C4-2B (cell line): ENCODE data around the gene PCP4.

Experiments used
- ZFX ChIP-seq: fragments of 450-650 bp; IDR thresholded peaks from 2 replicates; pipeline ENCODE4 v1.6.1; 2017
- TF ChIP-seq, protein P1 (sequence below): fragments of 450-650 bp; conservative IDR thresholded peaks from 2 replicates; pipeline ENCODE4 v1.5.1; 2017; ENCODE audit warnings: mild to moderate bottlenecking

DNA sequence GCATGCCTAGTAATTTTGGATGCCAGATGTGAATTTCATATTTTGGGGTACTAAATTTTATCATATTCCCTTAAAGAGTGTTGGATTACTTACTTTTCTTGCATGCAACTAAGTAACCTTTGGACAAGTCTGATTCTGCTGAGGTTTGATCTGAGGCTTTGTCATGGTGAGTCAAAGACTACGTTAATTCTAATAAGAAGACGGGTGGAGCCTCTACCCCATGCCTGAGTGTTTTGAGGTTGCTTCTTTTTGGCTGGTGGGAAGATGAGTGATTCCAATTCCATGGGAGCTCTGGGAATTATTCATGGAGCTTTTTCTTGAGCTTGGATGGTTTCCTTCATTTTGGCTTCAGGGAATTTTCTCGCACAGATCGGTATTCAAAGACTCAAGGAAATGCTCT is 11.6 kb upstream of the PCP4 start:
- TF ChIP-seq, protein P1, sequence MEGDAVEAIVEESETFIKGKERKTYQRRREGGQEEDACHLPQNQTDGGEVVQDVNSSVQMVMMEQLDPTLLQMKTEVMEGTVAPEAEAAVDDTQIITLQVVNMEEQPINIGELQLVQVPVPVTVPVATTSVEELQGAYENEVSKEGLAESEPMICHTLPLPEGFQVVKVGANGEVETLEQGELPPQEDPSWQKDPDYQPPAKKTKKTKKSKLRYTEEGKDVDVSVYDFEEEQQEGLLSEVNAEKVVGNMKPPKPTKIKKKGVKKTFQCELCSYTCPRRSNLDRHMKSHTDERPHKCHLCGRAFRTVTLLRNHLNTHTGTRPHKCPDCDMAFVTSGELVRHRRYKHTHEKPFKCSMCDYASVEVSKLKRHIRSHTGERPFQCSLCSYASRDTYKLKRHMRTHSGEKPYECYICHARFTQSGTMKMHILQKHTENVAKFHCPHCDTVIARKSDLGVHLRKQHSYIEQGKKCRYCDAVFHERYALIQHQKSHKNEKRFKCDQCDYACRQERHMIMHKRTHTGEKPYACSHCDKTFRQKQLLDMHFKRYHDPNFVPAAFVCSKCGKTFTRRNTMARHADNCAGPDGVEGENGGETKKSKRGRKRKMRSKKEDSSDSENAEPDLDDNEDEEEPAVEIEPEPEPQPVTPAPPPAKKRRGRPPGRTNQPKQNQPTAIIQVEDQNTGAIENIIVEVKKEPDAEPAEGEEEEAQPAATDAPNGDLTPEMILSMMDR: no peak
- TF ChIP-seq ZFX: no peak
